Measurements from ENCODE around the gene TBL1Y. TPM values are rescaled to one million over a fixed set of nuclear protein-coding genes. Genes with fewer than 3 reads are reported as not detected.

Gene TBL1Y
- total and polyA plus RNA-seq, 3 donors from 2014 or later = 0.44 to 2.5 (median 2.0) TPM

DNA sequence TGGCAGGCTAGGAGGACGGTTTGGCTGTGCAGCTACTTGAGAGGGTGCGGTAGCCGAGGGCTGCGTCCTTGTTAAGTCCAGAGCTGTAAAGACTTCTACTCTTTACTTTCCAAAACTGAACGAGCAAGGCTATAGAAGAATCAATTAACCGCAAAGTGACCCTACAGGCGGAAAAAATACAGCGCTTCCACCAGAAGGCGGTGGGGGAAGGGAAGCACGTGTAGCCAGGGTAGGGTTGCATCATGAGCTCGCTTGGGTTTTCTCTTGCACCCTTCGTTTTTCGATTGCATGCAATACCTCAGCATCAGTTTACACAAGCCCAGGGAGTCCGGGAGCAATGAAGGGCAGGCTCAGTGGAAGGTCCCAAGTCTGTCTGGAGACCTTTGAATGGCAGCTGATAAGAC lies 1.4 kb upstream of the TBL1Y start:
- Histone ChIP-seq H3K27me3 (no peaks in the 10 kb centered on the region), H3K4me3 (no peak overlapping the region), H3K27ac (no peak overlapping the region), H3K9me3 (no peaks in the 10 kb centered on the region), H3K36me3 (ENCODE audit: low read depth, missing control alignments) (no peaks in the 10 kb centered on the region), H3K4me1 (no peaks in the 10 kb centered on the region)
- no peak for DNase-seq
- TF ChIP-seq, protein P1, sequence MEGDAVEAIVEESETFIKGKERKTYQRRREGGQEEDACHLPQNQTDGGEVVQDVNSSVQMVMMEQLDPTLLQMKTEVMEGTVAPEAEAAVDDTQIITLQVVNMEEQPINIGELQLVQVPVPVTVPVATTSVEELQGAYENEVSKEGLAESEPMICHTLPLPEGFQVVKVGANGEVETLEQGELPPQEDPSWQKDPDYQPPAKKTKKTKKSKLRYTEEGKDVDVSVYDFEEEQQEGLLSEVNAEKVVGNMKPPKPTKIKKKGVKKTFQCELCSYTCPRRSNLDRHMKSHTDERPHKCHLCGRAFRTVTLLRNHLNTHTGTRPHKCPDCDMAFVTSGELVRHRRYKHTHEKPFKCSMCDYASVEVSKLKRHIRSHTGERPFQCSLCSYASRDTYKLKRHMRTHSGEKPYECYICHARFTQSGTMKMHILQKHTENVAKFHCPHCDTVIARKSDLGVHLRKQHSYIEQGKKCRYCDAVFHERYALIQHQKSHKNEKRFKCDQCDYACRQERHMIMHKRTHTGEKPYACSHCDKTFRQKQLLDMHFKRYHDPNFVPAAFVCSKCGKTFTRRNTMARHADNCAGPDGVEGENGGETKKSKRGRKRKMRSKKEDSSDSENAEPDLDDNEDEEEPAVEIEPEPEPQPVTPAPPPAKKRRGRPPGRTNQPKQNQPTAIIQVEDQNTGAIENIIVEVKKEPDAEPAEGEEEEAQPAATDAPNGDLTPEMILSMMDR (IDR thresholded peaks at IDR 0.05) = no peak
- no peak for TF ChIP-seq POLR2A (IDR thresholded peaks at IDR 0.05)
- 2% methylated on average over 14 of the region's 14 CpGs; no CpG with 5 or more reads in 1 of the 2 donors for WGBS, 2 donors
- intact Hi-C loops (cut with DNase I; ENCODE audit: low total_unique reads) = no loop called here

DNA sequence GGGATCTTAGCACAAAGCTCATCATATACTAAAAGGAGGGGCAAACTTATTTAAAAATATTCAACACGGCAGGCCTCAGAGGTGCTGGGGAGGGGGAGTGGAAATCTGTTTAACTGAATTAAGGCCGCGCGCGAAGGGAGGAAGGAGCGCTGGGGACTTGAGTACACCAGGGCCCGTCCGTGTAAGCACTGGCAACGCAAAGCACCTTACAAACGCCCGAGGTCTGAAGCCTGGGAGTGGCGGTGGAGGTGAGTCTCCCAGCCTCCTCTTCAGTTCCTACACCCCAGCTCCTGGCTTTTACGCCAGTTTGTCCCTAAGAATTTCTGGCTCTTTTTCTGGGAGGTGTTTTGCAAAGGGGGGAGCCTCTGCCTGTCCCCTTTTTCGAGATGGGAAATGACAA lies 641 bp upstream of the TBL1Y start:
- no peak overlapping the region for H3K27ac ChIP-seq
- no peaks in the 10 kb centered on the region for H3K9me3 ChIP-seq
- 0 to 1% methylated on average over 9 to 14 of the region's 14 CpGs for WGBS, 2 donors
- H3K27me3 ChIP-seq = no peaks in the 10 kb centered on the region
- H3K4me1 ChIP-seq = no peaks in the 10 kb centered on the region
- TF ChIP-seq POLR2A (IDR thresholded peaks at IDR 0.05) = no peak
- TF ChIP-seq, protein P1 (IDR thresholded peaks at IDR 0.05) = no peak
- intact Hi-C loops (cut with DNase I; ENCODE audit: low total_unique reads) = no loop called here
- H3K36me3 ChIP-seq (ENCODE audit: low read depth, missing control alignments) = no peaks in the 10 kb centered on the region
- no peak for DNase-seq
- H3K4me3 ChIP-seq = peak overlapping the region in 1 of 2 donors; percentile 50

DNA sequence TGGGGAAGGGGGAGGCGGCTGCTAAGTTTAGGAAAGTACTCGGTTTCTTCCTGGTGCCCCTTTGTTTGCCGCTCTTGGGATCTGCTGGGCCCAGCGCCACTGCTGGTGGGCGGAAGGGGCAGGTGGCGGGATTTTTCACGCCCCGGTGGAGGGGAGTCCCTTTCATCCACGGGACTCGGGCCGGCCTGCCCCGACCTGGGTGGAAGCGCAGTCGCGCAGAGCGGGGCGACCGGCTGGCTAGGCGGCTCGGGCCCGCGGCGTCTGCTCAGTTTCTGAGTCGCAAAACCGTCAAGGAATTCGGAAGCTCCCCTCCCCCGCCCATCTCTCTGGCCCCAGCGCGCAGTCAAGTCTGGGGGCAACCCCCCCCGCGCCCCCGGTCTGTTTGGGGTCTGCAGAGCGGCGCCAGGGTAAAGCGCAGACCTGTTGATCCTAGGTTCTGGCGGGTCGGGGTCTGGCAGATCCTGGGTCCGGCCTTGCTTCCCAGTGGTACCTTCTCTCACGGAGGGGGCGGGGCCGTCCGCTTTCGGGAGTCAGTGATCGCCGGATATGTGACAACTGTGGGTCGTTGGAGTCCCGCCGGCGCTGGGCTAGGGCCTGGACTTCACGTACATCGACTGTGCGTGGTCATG lies 870 bp downstream of the TBL1Y start, which contains the start of gene AMELY:
Gene AMELY (minus strand): TSS at position 500 of the 629 bp plus-strand sequence. CDS start 39,144 bp downstream, outside the sequence.
- 5% methylated on average over 19 of the region's 52 CpGs; no CpG with 5 or more reads in 1 of the 2 donors for WGBS, 2 donors
- H3K27ac ChIP-seq = no peak within 1 kb of the TSS
- H3K27me3 ChIP-seq = no peaks in the 10 kb centered on the region
- intact Hi-C loops (cut with DNase I; ENCODE audit: low total_unique reads) = no loop called here
- TF ChIP-seq POLR2A (IDR thresholded peaks at IDR 0.05) = no peak
- TF ChIP-seq, protein P1 (IDR thresholded peaks at IDR 0.05) = no peak
- H3K36me3 ChIP-seq (ENCODE audit: low read depth, missing control alignments) = no peaks in the 10 kb centered on the region
- no peaks in the 10 kb centered on the region for H3K4me1 ChIP-seq
- peak; percentile 25 for DNase-seq
- no peaks in the 10 kb centered on the region for H3K9me3 ChIP-seq
- peak within 1 kb of the TSS; percentile 29 to 50 for H3K4me3 ChIP-seq

DNA sequence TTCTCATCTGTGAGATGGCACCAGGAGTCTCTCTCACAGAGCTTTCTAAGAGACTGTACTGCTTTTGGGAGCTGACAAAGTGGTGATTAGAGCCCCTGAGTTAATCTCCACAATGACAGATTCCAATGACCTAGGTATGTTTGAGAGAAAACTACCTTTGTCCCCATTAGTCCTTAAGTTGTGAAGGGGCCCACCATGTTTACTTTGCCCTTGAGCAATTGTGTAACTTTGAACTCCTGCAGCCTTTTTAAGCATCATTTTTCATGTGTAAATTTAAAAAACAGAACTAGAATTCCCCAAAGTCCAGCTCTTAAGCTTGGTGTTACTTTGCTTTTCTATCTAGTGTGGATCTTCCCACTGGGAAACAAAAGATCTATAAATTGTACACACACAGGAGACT lies 2.9 kb downstream of the TBL1Y start:
- Histone ChIP-seq H3K27me3 (no peaks in the 10 kb centered on the region), H3K36me3 (ENCODE audit: low read depth, missing control alignments) (no peaks in the 10 kb centered on the region), H3K4me3 (no peak overlapping the region), H3K9me3 (no peaks in the 10 kb centered on the region), H3K27ac (no peak overlapping the region), H3K4me1 (no peaks in the 10 kb centered on the region)
- intact Hi-C loops (cut with DNase I; ENCODE audit: low total_unique reads) = no loop called here
- DNase-seq = no peak
- no peak for TF ChIP-seq POLR2A (IDR thresholded peaks at IDR 0.05)
- TF ChIP-seq, protein P1 (IDR thresholded peaks at IDR 0.05) = no peak

DNA sequence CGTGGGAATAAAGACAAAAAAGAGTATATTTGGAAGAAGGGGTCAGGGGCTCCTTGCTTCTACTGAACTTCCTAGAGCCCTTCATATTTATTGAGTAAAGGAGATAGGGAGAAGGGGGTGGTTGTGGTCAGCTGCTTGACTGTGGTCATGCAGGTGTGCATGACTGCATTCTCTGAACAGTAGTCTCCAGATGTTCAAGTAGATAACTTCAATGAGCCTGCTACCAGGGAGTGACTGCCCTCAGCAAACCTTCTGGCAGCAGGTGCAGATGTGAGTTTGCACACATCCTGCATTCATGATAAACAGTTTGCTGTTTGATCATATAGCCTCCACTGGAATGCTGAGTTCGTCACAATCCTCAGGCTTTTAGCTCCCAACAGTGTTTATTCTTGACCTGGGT lies 10.6 kb downstream of the TBL1Y start:
- Histone ChIP-seq H3K4me1 (no peaks in the 10 kb centered on the region), H3K27ac (no peak overlapping the region), H3K4me3 (no peak overlapping the region), H3K27me3 (no peaks in the 10 kb centered on the region), H3K36me3 (ENCODE audit: low read depth, missing control alignments) (no peaks in the 10 kb centered on the region), H3K9me3 (no peaks in the 10 kb centered on the region)
- no peak for DNase-seq
- intact Hi-C loops (cut with DNase I; ENCODE audit: low total_unique reads) = no loop called here
- whole genome bisulfite sequencing, 2 donors = 57 to 69% methylated on average over 1 to 2 of the region's 2 CpGs
- TF ChIP-seq POLR2A (IDR thresholded peaks at IDR 0.05) = no peak
- TF ChIP-seq, protein P1 (IDR thresholded peaks at IDR 0.05) = no peak
